ENCODE measurements around the gene DLGAP1. TPM values are rescaled to one million over a fixed set of nuclear protein-coding genes. Genes with fewer than 3 reads are reported as not detected.

Gene DLGAP1
- total and polyA plus RNA-seq, 2 experiments from 2014 or later: 17.0 to 48.5 TPM

DNA sequence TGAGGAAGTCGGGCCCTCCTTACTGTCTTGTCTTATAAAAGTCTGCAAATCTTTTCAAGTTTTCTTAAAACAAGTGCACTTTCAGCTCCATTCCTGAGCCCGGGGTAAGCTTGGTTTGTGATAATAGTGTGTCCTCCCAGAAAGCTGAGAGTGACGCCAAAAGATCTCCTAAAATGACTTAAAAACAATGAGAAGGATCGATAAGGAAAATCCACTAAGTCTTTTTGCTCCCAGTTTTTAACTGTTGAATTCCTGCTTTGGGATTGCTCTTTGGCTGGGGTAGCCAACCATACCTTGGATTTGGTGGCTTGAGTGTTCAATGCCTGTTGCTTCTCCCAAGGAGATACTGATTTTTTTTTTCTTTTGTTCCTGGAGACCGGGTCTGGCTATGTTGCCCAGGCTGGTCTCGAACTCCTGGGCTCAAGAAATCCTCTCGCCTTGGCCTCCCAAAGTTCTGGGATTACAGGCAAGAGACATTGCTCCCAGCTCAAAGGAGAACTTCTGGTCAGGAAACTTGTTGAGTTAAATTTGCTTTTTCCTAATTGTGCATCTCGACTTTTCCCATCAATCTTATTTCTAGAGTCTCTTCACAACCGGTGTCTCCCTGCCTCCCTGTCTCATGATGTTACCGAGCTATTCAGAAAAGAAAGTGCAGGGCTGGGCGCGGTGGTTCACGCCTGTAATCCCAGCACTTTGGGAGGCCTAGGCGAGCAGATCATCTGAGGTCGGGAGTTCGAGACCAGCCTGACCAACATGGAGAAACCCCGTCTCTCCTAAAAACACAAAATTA is 1002.2 kb downstream of the DLGAP1 start:
- Histone ChIP-seq H4K20me1 (replicated peaks; ENCODE audit: insufficient read depth) (peaks cover 4% of the 10 kb centered on the region; the same call in 1 of the 2 replicates), H3K27ac (ENCODE audit: low read depth) (peak overlapping the region; percentile 73), H3K36me3 (ENCODE audit: insufficient read depth) (peaks cover 9% of the 10 kb centered on the region; the same call in 1 of the 2 replicates), H3K4me3 (peak overlapping the region; percentile 83), H3F3A (replicated peaks; ENCODE audit: low read depth) (peaks cover 12% of the 10 kb centered on the region; the same call in 1 of the 2 replicates), H3K27me3 (ENCODE audit: insufficient read depth) (no peaks in the 10 kb centered on the region), H3K4me2 (peak overlapping the region; percentile 88), H3K4me1 (ENCODE audit: insufficient read depth) (peaks cover 25% of the 10 kb centered on the region), H2AFZ (no peak overlapping the region), H3K9me2 (ENCODE audit: insufficient read depth) (no peaks in the 10 kb centered on the region), H3K79me2 (replicated peaks; ENCODE audit: insufficient read depth) (peaks cover 84% of the 10 kb centered on the region)
- H3K4me3 Mint-ChIP-seq: peak overlapping the region; percentile 98
- ATAC-seq (no peak), DNase-seq (ENCODE audit: low spot score) (no peak)
- peaks cover 17% of the 10 kb centered on the region for H3K9me3 Mint-ChIP-seq
- H3K36me3 Mint-ChIP-seq (ENCODE audit: low read depth): peaks cover 69% of the 10 kb centered on the region
- H3K4me1 Mint-ChIP-seq: peaks cover 33% of the 10 kb centered on the region
- H3K27ac Mint-ChIP-seq: peak overlapping the region; percentile 98
- TF ChIP-seq CREB1 (CRISPR knock-in tag; IDR thresholded peaks at IDR 0.05; ENCODE audit: low read depth): no peak
- no peak for TF ChIP-seq JUNB (IDR thresholded peaks at IDR 0.05; ENCODE audit: unreplicated experiment)
- TF ChIP-seq ZNF331 (CRISPR knock-in tag; IDR thresholded peaks at IDR 0.05; ENCODE audit: low read depth): no peak
- no peak for TF ChIP-seq ZNF114 (CRISPR knock-in tag; IDR thresholded peaks at IDR 0.05)
- TF ChIP-seq EZH2phosphoT487 (IDR thresholded peaks at IDR 0.05; ENCODE audit: unreplicated experiment): no peak
- no peak for TF ChIP-seq ETS1 (IDR thresholded peaks at IDR 0.05)
- TF ChIP-seq, protein P1, sequence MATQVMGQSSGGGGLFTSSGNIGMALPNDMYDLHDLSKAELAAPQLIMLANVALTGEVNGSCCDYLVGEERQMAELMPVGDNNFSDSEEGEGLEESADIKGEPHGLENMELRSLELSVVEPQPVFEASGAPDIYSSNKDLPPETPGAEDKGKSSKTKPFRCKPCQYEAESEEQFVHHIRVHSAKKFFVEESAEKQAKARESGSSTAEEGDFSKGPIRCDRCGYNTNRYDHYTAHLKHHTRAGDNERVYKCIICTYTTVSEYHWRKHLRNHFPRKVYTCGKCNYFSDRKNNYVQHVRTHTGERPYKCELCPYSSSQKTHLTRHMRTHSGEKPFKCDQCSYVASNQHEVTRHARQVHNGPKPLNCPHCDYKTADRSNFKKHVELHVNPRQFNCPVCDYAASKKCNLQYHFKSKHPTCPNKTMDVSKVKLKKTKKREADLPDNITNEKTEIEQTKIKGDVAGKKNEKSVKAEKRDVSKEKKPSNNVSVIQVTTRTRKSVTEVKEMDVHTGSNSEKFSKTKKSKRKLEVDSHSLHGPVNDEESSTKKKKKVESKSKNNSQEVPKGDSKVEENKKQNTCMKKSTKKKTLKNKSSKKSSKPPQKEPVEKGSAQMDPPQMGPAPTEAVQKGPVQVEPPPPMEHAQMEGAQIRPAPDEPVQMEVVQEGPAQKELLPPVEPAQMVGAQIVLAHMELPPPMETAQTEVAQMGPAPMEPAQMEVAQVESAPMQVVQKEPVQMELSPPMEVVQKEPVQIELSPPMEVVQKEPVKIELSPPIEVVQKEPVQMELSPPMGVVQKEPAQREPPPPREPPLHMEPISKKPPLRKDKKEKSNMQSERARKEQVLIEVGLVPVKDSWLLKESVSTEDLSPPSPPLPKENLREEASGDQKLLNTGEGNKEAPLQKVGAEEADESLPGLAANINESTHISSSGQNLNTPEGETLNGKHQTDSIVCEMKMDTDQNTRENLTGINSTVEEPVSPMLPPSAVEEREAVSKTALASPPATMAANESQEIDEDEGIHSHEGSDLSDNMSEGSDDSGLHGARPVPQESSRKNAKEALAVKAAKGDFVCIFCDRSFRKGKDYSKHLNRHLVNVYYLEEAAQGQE (IDR thresholded peaks at IDR 0.05; ENCODE audit: unreplicated experiment): no peak
- TF ChIP-seq NANOG (IDR thresholded peaks at IDR 0.05; ENCODE audit: borderline replicate concordance): no peak
- no peak for TF ChIP-seq EZH2 (IDR thresholded peaks at IDR 0.05; ENCODE audit: low read depth, unreplicated experiment)
- no peak for TF ChIP-seq STAT1 (IDR thresholded peaks at IDR 0.05; ENCODE audit: unreplicated experiment)
- no peak; the same call in 1 of the 2 replicates for TF ChIP-seq POLR2AphosphoS5 (IDR thresholded peaks at IDR 0.05; ENCODE audit: low read depth)
- TF ChIP-seq ZNF462 (CRISPR knock-in tag; IDR thresholded peaks at IDR 0.05): no peak
- TF ChIP-seq, protein P2, sequence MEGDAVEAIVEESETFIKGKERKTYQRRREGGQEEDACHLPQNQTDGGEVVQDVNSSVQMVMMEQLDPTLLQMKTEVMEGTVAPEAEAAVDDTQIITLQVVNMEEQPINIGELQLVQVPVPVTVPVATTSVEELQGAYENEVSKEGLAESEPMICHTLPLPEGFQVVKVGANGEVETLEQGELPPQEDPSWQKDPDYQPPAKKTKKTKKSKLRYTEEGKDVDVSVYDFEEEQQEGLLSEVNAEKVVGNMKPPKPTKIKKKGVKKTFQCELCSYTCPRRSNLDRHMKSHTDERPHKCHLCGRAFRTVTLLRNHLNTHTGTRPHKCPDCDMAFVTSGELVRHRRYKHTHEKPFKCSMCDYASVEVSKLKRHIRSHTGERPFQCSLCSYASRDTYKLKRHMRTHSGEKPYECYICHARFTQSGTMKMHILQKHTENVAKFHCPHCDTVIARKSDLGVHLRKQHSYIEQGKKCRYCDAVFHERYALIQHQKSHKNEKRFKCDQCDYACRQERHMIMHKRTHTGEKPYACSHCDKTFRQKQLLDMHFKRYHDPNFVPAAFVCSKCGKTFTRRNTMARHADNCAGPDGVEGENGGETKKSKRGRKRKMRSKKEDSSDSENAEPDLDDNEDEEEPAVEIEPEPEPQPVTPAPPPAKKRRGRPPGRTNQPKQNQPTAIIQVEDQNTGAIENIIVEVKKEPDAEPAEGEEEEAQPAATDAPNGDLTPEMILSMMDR (conservative IDR thresholded peaks at IDR 0.05; ENCODE audit: low read depth in 2 of 2): no peak
- peaks cover 48% of the 10 kb centered on the region for H3K27me3 Mint-ChIP-seq (ENCODE audit: insufficient read depth, low read depth, poor library complexity)

Data from GM23338 (cell line).